GM18951 (cell line): ENCODE measurements around the gene RAB3D.

Experiments used
- POLR2A ChIP-seq: IDR thresholded peaks from 4 replicates; pipeline ENCODE4 v1.6.1; 2011; ENCODE audit warnings: mild to moderate bottlenecking; ENCODE audit not compliant: insufficient read length, insufficient read depth; ENCODE audit errors: extremely low read depth
- in situ Hi-C: fragments of 300-500 bp; cut with MboI; formaldehyde crosslinking; loops from one replicate; pipeline ENCODE4 v1.12.0; 2022; ENCODE audit warnings: low sequenced_read_pairs, mixed read lengths, inconsistent platforms; ENCODE audit not compliant: unreplicated experiment

The RAB3D gene

GRCh38 chr19:11375143-11375948, 35.9 kb upstream of the RAB3D start:
- peak; percentile 62 for TF ChIP-seq POLR2A
- in situ Hi-C loops: no loop called here

- in situ Hi-C loops: no loop called here
- TF ChIP-seq POLR2A: peak; percentile 83
These were observed 35.1 kb upstream of the RAB3D start, which contains the start of gene SWSAP1 for GRCh38 chr19:11374433-11375142. TSS of gene SWSAP1 (plus strand) at chr19:11374666. CDS start at chr19:11374681, 15 bp downstream.

DNA sequence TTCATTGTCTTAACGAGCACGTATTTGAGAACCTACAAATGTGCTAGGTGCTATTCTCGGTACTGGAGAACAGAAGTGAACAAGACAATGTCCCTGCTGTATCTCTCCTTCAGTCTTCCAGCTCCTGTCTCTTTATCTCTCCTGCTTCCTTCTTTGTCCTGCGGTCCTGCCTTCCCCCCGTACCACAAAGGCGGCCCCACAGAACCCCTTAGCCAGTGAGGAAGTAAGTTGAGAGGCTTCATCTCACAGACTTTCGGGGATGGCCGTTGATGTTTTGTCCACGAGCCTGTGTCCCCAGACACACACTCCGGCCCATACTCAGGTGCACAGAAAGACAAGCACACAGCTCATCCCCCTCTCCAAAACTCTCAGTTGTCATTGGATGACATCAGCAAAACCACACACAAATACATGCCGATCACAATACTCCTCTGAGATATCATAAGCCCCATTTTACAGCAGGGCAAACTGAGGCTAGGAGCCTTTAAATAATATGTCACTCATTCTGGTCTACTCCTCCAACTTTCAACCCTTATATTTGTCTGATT, 34.5 kb upstream of the RAB3D start:
- TF ChIP-seq POLR2A: no peak

DNA sequence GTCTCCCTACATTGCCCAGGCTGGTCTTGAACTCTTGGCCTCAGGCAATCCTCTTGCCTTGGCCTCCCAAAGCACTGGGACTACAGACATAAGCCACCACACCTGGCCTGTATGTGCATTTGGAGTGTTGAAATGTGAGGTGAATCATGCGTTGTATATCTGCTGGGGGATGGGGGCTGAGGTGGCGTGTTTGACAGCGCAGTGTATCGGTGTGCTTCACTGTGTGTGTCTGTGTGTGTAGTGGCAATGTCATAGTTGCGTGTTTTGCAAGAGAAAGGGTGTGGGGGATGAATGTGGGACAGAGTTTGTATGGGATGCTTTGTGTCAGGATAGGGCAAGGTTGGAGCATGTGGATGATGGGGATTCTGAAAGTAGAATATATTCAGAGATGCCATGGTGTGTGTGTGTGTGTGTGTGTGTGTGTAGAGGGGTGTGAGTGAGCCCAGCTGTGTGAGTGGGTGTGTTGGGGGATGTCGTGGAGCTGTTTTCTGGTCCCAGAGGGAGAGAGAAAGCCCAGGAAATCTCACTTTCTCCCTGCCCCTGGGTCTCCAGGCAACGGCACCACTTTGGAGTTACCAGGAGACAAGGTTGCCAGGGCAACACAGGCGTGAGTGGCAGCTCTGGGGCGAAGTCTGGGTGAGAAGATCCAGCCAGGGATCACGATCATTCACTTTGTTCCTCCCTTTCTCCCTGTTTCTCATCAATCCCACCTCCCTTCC, 33.9 kb upstream of the RAB3D start:
- in situ Hi-C loops: no loop called here
- TF ChIP-seq POLR2A: no peak

More for the DNA sequence above, 34.5 kb upstream of the RAB3D start:
- in situ Hi-C loops: no loop called here

GRCh38 chr19:11370744-11371143, 31.3 kb upstream of the RAB3D start:
- no peak for TF ChIP-seq POLR2A
- in situ Hi-C loops: no loop called here

DNA sequence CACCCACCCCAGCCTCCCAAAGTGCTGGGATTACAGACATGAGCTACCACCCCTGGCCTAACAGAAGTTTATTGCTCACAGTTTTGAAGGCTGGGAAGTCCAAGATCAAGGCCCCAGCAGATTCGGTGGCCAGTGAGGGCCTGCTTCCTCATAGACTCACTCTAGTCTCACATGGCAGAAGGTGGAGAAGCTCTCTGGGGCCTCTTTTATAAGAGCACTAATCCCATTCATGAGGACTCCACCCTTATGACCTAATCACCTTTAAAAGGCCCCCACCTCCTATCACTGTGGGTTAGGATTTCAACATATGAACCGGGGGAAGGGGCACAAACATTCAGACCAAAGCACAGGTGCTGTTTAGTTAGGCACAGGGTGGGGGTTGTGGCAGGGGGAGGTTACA, 28.1 kb upstream of the RAB3D start:
- in situ Hi-C loops: no loop called here
- no peak for TF ChIP-seq POLR2A

- no peak for TF ChIP-seq POLR2A
- in situ Hi-C loops: no loop called here
These were observed 26.2 kb upstream of the RAB3D start for GRCh38 chr19:11365557-11366117.

- in situ Hi-C loops: no loop called here
- no peak for TF ChIP-seq POLR2A
These were observed 25.5 kb upstream of the RAB3D start for GRCh38 chr19:11364935-11365334.

DNA sequence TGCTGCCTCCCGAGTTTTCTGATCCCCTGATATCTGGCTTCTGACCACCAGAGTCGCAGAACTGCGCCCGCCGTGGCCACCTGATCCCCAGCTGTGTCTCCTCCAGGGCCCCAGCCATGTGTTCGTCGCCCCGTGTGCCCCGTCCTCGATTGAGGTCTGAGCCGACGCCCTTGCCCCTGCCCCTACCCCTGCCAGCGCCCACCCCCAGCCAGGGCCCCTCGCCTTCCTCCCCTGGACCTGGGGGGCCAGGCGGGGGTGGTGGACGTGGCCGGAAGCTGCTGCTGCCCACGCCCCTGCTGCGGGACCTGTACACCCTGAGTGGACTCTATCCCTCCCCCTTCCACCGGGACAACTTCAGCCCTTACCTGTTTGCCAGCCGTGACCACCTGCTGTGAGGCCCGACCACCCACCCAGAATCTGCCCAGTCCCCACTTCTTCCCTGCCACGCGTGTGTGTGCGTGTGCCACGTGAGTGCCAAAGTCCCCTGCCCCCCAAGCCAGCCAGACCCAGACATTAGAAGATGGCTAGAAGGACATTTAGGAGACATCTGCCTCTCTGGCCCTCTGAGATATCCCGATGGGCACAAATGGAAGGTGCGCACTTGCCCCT, 24.9 kb upstream of the RAB3D start:
- no peak for TF ChIP-seq POLR2A
- in situ Hi-C loops: no loop called here

DNA sequence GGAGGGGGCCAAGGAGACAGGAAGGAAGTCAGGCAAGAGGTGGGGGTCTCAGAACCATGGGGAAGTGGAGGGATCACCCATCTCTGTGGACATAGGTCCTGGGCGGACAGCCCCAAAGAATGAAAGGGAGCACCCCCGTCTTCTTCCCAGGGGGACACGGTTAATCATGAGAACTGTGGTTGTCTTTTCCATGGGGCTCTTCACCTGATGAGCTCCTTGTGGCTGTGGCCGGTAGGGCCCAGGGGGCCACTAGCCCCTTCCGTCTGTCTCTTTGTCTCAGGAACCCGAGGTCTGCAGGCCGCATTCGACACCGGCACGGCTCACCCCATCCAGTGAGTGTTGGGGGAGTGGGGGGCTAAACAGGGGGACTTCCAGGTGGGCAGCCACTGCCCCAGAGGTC, 24.4 kb upstream of the RAB3D start:
- in situ Hi-C loops: no loop called here
- TF ChIP-seq POLR2A: no peak

GRCh38 chr19:11361771-11362731, 22.6 kb upstream of the RAB3D start:
- in situ Hi-C loops: no loop called here
- no peak for TF ChIP-seq POLR2A

- TF ChIP-seq POLR2A: no peak
- in situ Hi-C loops: no loop called here
These were observed 21.7 kb upstream of the RAB3D start for GRCh38 chr19:11361037-11361770.
